ENCODE measurements around the gene SDR42E1. TPM values are rescaled to one million over a fixed set of nuclear protein-coding genes. Genes with fewer than 3 reads are reported as not detected.

SDR42E1 gene
- total and polyA plus RNA-seq, 2 of the 13 experiments (the other 11 are each of a cell fraction or from before 2014, with no cell fraction given), result 0.01 to 0.13 TPM

- TF ChIP-seq ZNF281 (CRISPR knock-in tag; IDR thresholded peaks at IDR 0.05; ENCODE audit: borderline replicate concordance) (peak; percentile 50; the same call in 1 of the 2 replicates), ZNF737 (CRISPR knock-in tag; IDR thresholded peaks at IDR 0.05; ENCODE audit: borderline replicate concordance) (no peak), HNF4G (IDR thresholded peaks at IDR 0.05; ENCODE audit: borderline replicate concordance, low read depth, low read length) (0 out of 2 replicates have a peak, but pooled peaks have one; percentile 7), HNF4G (CRISPR knock-in tag; IDR thresholded peaks at IDR 0.05; ENCODE audit: borderline replicate concordance, low read depth) (no peak; the same call in 1 of the 2 replicates), XRCC5 (optimal IDR thresholded peaks at IDR 0.05; ENCODE audit: low read length) (no peak)
These were observed 33.3 kb upstream of the SDR42E1 start (continued) for GRCh38 chr16:82044585-82044911.

DNA sequence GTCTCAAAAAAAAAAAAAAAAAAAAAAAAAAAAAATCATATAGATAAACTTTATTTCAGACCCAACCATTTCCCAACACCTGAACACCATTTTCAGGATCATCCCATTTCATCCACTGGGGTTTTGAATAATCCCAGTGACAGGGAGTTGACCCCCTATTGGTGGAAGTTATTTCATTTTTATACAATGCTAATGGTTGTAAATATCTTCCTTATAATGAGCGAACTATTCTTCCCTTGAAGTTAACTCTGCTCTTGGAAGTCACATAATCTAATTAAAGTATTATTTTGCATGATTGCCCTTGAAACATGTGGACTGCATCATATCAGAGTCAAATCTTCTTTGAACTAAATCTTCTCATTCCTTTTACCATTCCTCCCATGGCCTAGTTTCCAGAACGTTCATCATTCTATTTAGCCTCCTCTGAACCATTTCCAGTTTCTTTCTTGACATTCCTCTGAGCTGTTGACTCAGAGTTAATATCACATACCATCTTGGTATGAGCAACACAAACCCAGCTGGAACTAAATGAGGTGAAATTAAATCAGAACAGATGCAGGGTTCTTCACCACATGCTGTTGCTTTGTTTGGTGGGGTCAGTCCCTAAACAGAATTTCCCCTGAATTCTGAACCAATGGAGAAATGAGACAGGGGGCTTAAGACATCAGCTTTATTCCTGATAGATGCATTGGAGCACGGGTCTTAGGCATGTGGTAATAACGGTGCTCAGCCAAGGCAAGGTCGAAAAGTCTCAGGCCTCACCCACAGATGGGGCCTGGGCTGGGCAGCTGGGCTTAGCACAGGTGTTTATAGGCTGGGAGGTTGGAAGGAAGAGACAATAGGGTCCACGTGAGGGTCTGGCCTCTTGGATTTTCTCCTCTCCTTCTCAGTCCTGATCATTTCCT is 32.7 kb upstream of the SDR42E1 start:
- in situ Hi-C loops (cut with HindIII; ENCODE audit: extremely low pct_ligation_motif_present, low pct_unique_long_range_greater_than_20kb) (no loop called here), intact Hi-C loops (cut with micrococcal nuclease; ENCODE audit: unreplicated experiment) (no loop called here)
- Histone ChIP-seq H3K9me3 (ENCODE audit: low read length) (no peaks in the 10 kb centered on the region), H3K79me2 (ENCODE audit: insufficient read depth, low read length) (peaks cover 56% of the 10 kb centered on the region), H3K36me3 (replicated peaks in 1 of 2; ENCODE audit: control insufficient read depth in 1 of 2, insufficient read depth in 2 of 2, low read length in 2 of 2) (peaks cover 2 to 5% of the 10 kb centered on the region in 2 experiments; a peak in 4 of 5 replicates), H3K27me3 (ENCODE audit: control insufficient read depth in 1 of 2, insufficient read depth in 2 of 2, low read length in 2 of 2) (no peaks in the 10 kb centered on the region), H3K4me3 (replicated peaks in 1 of 3; ENCODE audit: insufficient read depth in 1 of 3, low read depth in 2 of 3, low read length in 3 of 3) (peak overlapping the region in 1 of 3 experiments; percentile 8; a peak in 1 of 6 replicates), H4K20me1 (ENCODE audit: insufficient read depth, low read length) (no peaks in the 10 kb centered on the region; the same call in 1 of the 2 replicates), H3K27ac (ENCODE audit: extremely low read length, insufficient read depth, low read length) (peak overlapping the region; percentile 25), H3K4me2 (ENCODE audit: low read depth, low read length) (peak overlapping the region; percentile 58), H2AFZ (ENCODE audit: low read length) (no peak overlapping the region), H3K4me1 (ENCODE audit: insufficient read depth, low read length) (peaks cover 78% of the 10 kb centered on the region), H3K9ac (ENCODE audit: insufficient read depth, low read depth, low read length) (no peak overlapping the region)
- WGBS (ENCODE audit: low lambda C conversion rate), result 45% methylated on average over 6 of the region's 6 CpGs
- DNase-seq (ENCODE audit: low spot score) (no peak), ATAC-seq (peak; percentile 71), FAIRE-seq (no peak)
- CTCF ChIA-PET (ENCODE audit: low intra/inter-chr PET ratio, low total read pairs), result no interaction called here
- POLR2A ChIA-PET, result interaction anchor here (0.7 to 2.4 kb wide), 5 partner anchors 9 to 126 kb away, joined by 3 to 9 read pairs (median 3); partner anchors contain the start of genes HSD17B2 and MPHOSPH6
- no TSS peak for BruUV-seq (replicated peaks)
- TF ChIP-seq ZNF567 (CRISPR knock-in tag; IDR thresholded peaks at IDR 0.05; ENCODE audit: borderline replicate concordance), result no peak
- TF ChIP-seq NFYB (CRISPR knock-in tag; IDR thresholded peaks at IDR 0.05), result no peak
- TF ChIP-seq NFYC (CRISPR knock-in tag; IDR thresholded peaks at IDR 0.05), result no peak
- TF ChIP-seq, protein P1, sequence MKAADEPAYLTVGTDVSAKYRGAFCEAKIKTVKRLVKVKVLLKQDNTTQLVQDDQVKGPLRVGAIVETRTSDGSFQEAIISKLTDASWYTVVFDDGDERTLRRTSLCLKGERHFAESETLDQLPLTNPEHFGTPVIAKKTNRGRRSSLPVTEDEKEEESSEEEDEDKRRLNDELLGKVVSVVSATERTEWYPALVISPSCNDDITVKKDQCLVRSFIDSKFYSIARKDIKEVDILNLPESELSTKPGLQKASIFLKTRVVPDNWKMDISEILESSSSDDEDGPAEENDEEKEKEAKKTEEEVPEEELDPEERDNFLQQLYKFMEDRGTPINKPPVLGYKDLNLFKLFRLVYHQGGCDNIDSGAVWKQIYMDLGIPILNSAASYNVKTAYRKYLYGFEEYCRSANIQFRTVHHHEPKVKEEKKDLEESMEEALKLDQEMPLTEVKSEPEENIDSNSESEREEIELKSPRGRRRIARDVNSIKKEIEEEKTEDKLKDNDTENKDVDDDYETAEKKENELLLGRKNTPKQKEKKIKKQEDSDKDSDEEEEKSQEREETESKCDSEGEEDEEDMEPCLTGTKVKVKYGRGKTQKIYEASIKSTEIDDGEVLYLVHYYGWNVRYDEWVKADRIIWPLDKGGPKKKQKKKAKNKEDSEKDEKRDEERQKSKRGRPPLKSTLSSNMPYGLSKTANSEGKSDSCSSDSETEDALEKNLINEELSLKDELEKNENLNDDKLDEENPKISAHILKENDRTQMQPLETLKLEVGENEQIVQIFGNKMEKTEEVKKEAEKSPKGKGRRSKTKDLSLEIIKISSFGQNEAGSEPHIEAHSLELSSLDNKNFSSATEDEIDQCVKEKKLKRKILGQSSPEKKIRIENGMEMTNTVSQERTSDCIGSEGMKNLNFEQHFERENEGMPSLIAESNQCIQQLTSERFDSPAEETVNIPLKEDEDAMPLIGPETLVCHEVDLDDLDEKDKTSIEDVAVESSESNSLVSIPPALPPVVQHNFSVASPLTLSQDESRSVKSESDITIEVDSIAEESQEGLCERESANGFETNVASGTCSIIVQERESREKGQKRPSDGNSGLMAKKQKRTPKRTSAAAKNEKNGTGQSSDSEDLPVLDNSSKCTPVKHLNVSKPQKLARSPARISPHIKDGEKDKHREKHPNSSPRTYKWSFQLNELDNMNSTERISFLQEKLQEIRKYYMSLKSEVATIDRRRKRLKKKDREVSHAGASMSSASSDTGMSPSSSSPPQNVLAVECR (CRISPR knock-in tag; IDR thresholded peaks at IDR 0.05; ENCODE audit: borderline replicate concordance), result 0 out of 2 replicates have a peak, but pooled peaks have one; percentile 32
- 0 out of 2 replicates have a peak, but pooled peaks have one; percentile 53 for TF ChIP-seq FOXC1 (CRISPR knock-in tag; IDR thresholded peaks at IDR 0.05; ENCODE audit: borderline replicate concordance)
- no peak for TF ChIP-seq SIN3A (IDR thresholded peaks at IDR 0.05; ENCODE audit: borderline replicate concordance, low read depth, low read length)
- 0 out of 2 replicates have a peak, but pooled peaks have one; percentile 12 for TF ChIP-seq ZMYM2 (CRISPR knock-in tag; IDR thresholded peaks at IDR 0.05)
- peak; percentile 33 for TF ChIP-seq ZNF883 (CRISPR knock-in tag; IDR thresholded peaks at IDR 0.05; ENCODE audit: not compliant biosample characterization)
- no peak for TF ChIP-seq FOXK1 (CRISPR knock-in tag; IDR thresholded peaks at IDR 0.05; ENCODE audit: borderline replicate concordance, low read depth)
